ENCODE results near the gene DAB1. TPM values are rescaled to one million over a fixed set of nuclear protein-coding genes. Genes with fewer than 3 reads are reported as not detected.

The DAB1 gene
- total and polyA plus RNA-seq, 10 of the 15 experiments (the other 5 are each of a cell fraction or from before 2014, with no cell fraction given): 0.02 to 0.10 (median 0.03) TPM; not detected in 5

- no peaks in the 10 kb centered on the region for H3K79me2 ChIP-seq (ENCODE audit: control insufficient read depth, insufficient read depth, low read length)
- ChIA-PET RAD21 (ENCODE audit: unreplicated experiment) (no interaction called here), POLR2A (interaction anchor here (0.6 kb wide), 1 partner anchor 244 kb away, joined by 3 read pairs; no protein-coding TSS in a partner anchor), SMC1A (ENCODE audit: uncharacterized antibody, unreplicated experiment) (interaction anchor here (1.0 kb wide), 1 partner anchor 27 kb away, joined by 3 read pairs; no protein-coding TSS in a partner anchor), CTCF (interaction anchor here (1.1 kb wide), 1 partner anchor 155 kb away, joined by 3 read pairs; no protein-coding TSS in a partner anchor)
- no peak for TF ChIP-seq TARDBP (IDR thresholded peaks at IDR 0.05; ENCODE audit: borderline replicate concordance)
- no peak for TF ChIP-seq CBFB (IDR thresholded peaks at IDR 0.05; ENCODE audit: low read depth)
- TF ChIP-seq MAX (IDR thresholded peaks at IDR 0.05; ENCODE audit: low read depth, low read length): no peak
- no peak for TF ChIP-seq TBL1XR1 (IDR thresholded peaks at IDR 0.05; ENCODE audit: low read depth, low read length)
- H3K27ac ChIP-seq (ENCODE audit: control insufficient read depth, insufficient read depth): no peak overlapping the region
- H3K4me1 ChIP-seq (ENCODE audit: control insufficient read depth, insufficient read depth, low read length): no peaks in the 10 kb centered on the region
- intact Hi-C loops (cut with micrococcal nuclease; ENCODE audit: unreplicated experiment) (no loop called here), in situ Hi-C loops (cut with MboI) (no loop called here)
- BruUV-seq (replicated peaks): no TSS peak
- no peak overlapping the region for H2AFZ ChIP-seq (ENCODE audit: control insufficient read depth, low read depth, low read length)
- 0% methylated on average over 2 of the region's 2 CpGs for WGBS (ENCODE audit: insufficient coverage, insufficient replicate concordance, low lambda C conversion rate, missing lambda C conversion rate)
- ATAC-seq (no peak), DNase-seq (ENCODE audit: low read depth, low spot score) (no peak), FAIRE-seq (no peak)
- H4K20me1 ChIP-seq (ENCODE audit: control insufficient read depth, insufficient read depth): no peaks in the 10 kb centered on the region
- H3K4me2 ChIP-seq (ENCODE audit: control insufficient read depth, insufficient read depth): no peak overlapping the region
- H3K9me3 ChIP-seq (replicated peaks; ENCODE audit: control insufficient read depth, insufficient read depth, low read length): no peaks in the 10 kb centered on the region
- H3K36me3 ChIP-seq (ENCODE audit: control insufficient read depth in 2 of 2, insufficient read depth in 2 of 2, low read length in 1 of 2): no peaks in the 10 kb centered on the region
- H3K4me3 ChIP-seq: no peak overlapping the region
- no peaks in the 10 kb centered on the region; a peak in 1 of 4 replicates for H3K27me3 ChIP-seq (replicated peaks in 1 of 2; ENCODE audit: control insufficient read depth in 2 of 2, insufficient read depth in 2 of 2, low read length in 1 of 2)
- no peak overlapping the region for H3K9ac ChIP-seq (ENCODE audit: control insufficient read depth, insufficient read depth, low read length)
These were observed 437.5 kb downstream of the DAB1 start for GRCh38 chr1:56986397-56986796.

- H3K79me2 ChIP-seq (ENCODE audit: control insufficient read depth, insufficient read depth, low read length): no peaks in the 10 kb centered on the region
- SMC1A ChIA-PET (ENCODE audit: uncharacterized antibody, unreplicated experiment): interaction anchor here (1.0 kb wide), 1 partner anchor 26 kb away, joined by 3 read pairs; no protein-coding TSS in a partner anchor
- no peaks in the 10 kb centered on the region for H3K4me1 ChIP-seq (ENCODE audit: control insufficient read depth, insufficient read depth, low read length)
- no peaks in the 10 kb centered on the region for H4K20me1 ChIP-seq (ENCODE audit: control insufficient read depth, insufficient read depth)
- no TSS peak for BruUV-seq (replicated peaks)
- H3K9me3 ChIP-seq (replicated peaks; ENCODE audit: control insufficient read depth, insufficient read depth, low read length): no peaks in the 10 kb centered on the region
- RAD21 ChIA-PET (ENCODE audit: unreplicated experiment): no interaction called here
- H3K4me2 ChIP-seq (ENCODE audit: control insufficient read depth, insufficient read depth): no peak overlapping the region
- H3K4me3 ChIP-seq: no peak overlapping the region
- H3K27me3 ChIP-seq (replicated peaks in 1 of 2; ENCODE audit: control insufficient read depth in 2 of 2, insufficient read depth in 2 of 2, low read length in 1 of 2): no peaks in the 10 kb centered on the region; a peak in 1 of 4 replicates
- no peak overlapping the region for H3K27ac ChIP-seq (ENCODE audit: control insufficient read depth, insufficient read depth)
- CTCF ChIA-PET: interaction anchor here (1.1 kb wide), 1 partner anchor 154 kb away, joined by 3 read pairs; no protein-coding TSS in a partner anchor
- FAIRE-seq: no peak
- ATAC-seq: no peak
- in situ Hi-C loops (cut with MboI): no loop called here
- intact Hi-C loops (cut with micrococcal nuclease; ENCODE audit: unreplicated experiment): no loop called here
- no peaks in the 10 kb centered on the region for H3K36me3 ChIP-seq (ENCODE audit: control insufficient read depth in 2 of 2, insufficient read depth in 2 of 2, low read length in 1 of 2)
- no peak overlapping the region for H3K9ac ChIP-seq (ENCODE audit: control insufficient read depth, insufficient read depth, low read length)
- DNase-seq (ENCODE audit: low read depth, low spot score): no peak
- H2AFZ ChIP-seq (ENCODE audit: control insufficient read depth, low read depth, low read length): no peak overlapping the region
- TF ChIP-seq CEBPB (IDR thresholded peaks at IDR 0.05; ENCODE audit: borderline replicate concordance in 1 of 2, low read depth in 2 of 2, low read length in 2 of 2) (no peak), TAF1 (IDR thresholded peaks at IDR 0.05; ENCODE audit: borderline replicate concordance, low read depth, low read length) (no peak), SMARCA5 (IDR thresholded peaks at IDR 0.05) (no peak)
- POLR2A ChIA-PET: no interaction called here
- WGBS (ENCODE audit: insufficient coverage, insufficient replicate concordance, low lambda C conversion rate, missing lambda C conversion rate): 47% methylated on average over 2 of the region's 2 CpGs
These were observed 438.0 kb downstream of the DAB1 start for GRCh38 chr1:56985857-56986256.
